Astrocyte (in vitro differentiated cells and primary cell): Measurements from ENCODE around the gene GPS2. TPM values are rescaled to one million over a fixed set of nuclear protein-coding genes. Genes with fewer than 3 reads are reported as not detected.

Experiments
- DNase-seq: peaks from one replicate; pipeline ENCODE4 v3.0.0-alpha.2; 2010; ENCODE audit warnings: low read depth
- FAIRE-seq: peaks from 2 replicates; lab custom pipeline; 2011; peaks lifted over from hg19 to GRCh38; lab: Jason Lieb, UNC
- H2AFZ ChIP-seq: 2 replicates; pipeline ENCODE4 v1.6.0; 2012; ENCODE audit warnings: low read depth, low read length, inconsistent platforms
- H3K27ac ChIP-seq: 2 replicates; pipeline ENCODE4 v1.5.1; 2011; ENCODE audit warnings: low read depth, low read length, inconsistent platforms
- H3K27me3 ChIP-seq: 2 replicates; pipeline ENCODE4 v1.6.0; 2011; ENCODE audit warnings: low read length, inconsistent platforms; ENCODE audit not compliant: insufficient read depth
- H3K36me3 ChIP-seq: 2 replicates; pipeline ENCODE4 v1.5.1; 2011; ENCODE audit warnings: low read length, inconsistent platforms; ENCODE audit not compliant: insufficient read depth
- H3K4me1 ChIP-seq: 2 replicates; pipeline ENCODE4 v1.5.1; 2011; ENCODE audit warnings: low read length, inconsistent platforms; ENCODE audit not compliant: insufficient read depth
- H3K4me2 ChIP-seq: 2 replicates; pipeline ENCODE4 v1.6.0; 2012; ENCODE audit warnings: low read length, inconsistent platforms
- H3K4me3 ChIP-seq: 2 replicates; pipeline ENCODE4 v1.5.1; 2011; ENCODE audit warnings: low read depth, mild to moderate bottlenecking, low read length, inconsistent platforms; ENCODE audit not compliant: insufficient read depth
- H3K79me2 ChIP-seq: 2 replicates; pipeline ENCODE4 v1.6.0; 2012; ENCODE audit warnings: mild to moderate bottlenecking, low read length, inconsistent platforms; ENCODE audit not compliant: insufficient read depth
- H3K9ac ChIP-seq: 2 replicates; pipeline ENCODE4 v1.6.0; 2012; ENCODE audit warnings: mild to moderate bottlenecking, low read length, inconsistent platforms
- H3K9me3 ChIP-seq: 2 replicates; pipeline ENCODE4 v1.5.1; 2012; ENCODE audit warnings: low read depth, mild to moderate bottlenecking, low read length, inconsistent platforms; ENCODE audit not compliant: insufficient read depth
- H4K20me1 ChIP-seq: 2 replicates; pipeline ENCODE4 v1.6.0; 2012; ENCODE audit warnings: low read length, inconsistent platforms; ENCODE audit not compliant: insufficient read depth
- H3K27ac Mint-ChIP-seq: one replicate; pipeline ENCODE4 v1.8.0; 2021; ENCODE audit warnings: mild to moderate bottlenecking, mixed read lengths; ENCODE audit not compliant: unreplicated experiment
- H3K27me3 Mint-ChIP-seq: one replicate; pipeline ENCODE4 v1.8.0; 2021; ENCODE audit warnings: low read depth, mixed read lengths; ENCODE audit not compliant: unreplicated experiment
- H3K36me3 Mint-ChIP-seq: one replicate; pipeline ENCODE4 v1.8.0; 2021; ENCODE audit warnings: low read depth, mixed read lengths; ENCODE audit not compliant: unreplicated experiment
- H3K4me1 Mint-ChIP-seq: one replicate; pipeline ENCODE4 v1.8.0; 2021; ENCODE audit warnings: low read depth, mixed read lengths; ENCODE audit not compliant: unreplicated experiment
- H3K4me3 Mint-ChIP-seq: one replicate; pipeline ENCODE4 v1.8.0; 2021; ENCODE audit warnings: mild to moderate bottlenecking, moderate library complexity, mixed read lengths; ENCODE audit not compliant: unreplicated experiment
- H3K9me3 Mint-ChIP-seq: one replicate; pipeline ENCODE4 v1.8.0; 2021; ENCODE audit warnings: mild to moderate bottlenecking, mixed read lengths; ENCODE audit not compliant: unreplicated experiment
- EZH2 ChIP-seq: IDR thresholded peaks from 2 replicates; pipeline ENCODE4 v1.6.1; 2012; ENCODE audit warnings: mild to moderate bottlenecking, low read length, inconsistent platforms; ENCODE audit not compliant: insufficient read depth
- total RNA-seq: library from RNA; stranded (reverse); gene quantifications from 2 replicates; pipeline ENCODE4 v1.2.1, GENCODE V29; 2021
- TF ChIP-seq, protein P1 (sequence below): IDR thresholded peaks from 2 replicates; pipeline ENCODE4 v1.5.1; 2011; ENCODE audit warnings: low read depth, mild to moderate bottlenecking, inconsistent platforms, low read length, moderate library complexity; ENCODE audit not compliant: insufficient read depth

GPS2 gene
- total RNA-seq, 1 donor from 2014 or later: 49.8 TPM

GRCh38 chr17:7308625-7309433, 6.3 kb downstream of the GPS2 start:
- Histone ChIP-seq H3K4me3 (peak overlapping the region; percentile 87), H4K20me1 (peaks cover 55% of the 10 kb centered on the region), H3K4me1 (peaks cover 25% of the 10 kb centered on the region), H3K79me2 (peaks cover 60% of the 10 kb centered on the region), H3K36me3 (peaks cover 43% of the 10 kb centered on the region), H3K4me2 (peak overlapping the region; percentile 89), H3K27ac (peak overlapping the region; percentile 90), H3K27me3 (no peaks in the 10 kb centered on the region), H3K9ac (peak overlapping the region; percentile 98), H2AFZ (no peak overlapping the region), H3K9me3 (no peaks in the 10 kb centered on the region)
- Mint-ChIP-seq H3K27me3 (no peaks in the 10 kb centered on the region), H3K4me3 (peak overlapping the region; percentile 97), H3K36me3 (peaks cover 22% of the 10 kb centered on the region), H3K9me3 (no peaks in the 10 kb centered on the region), H3K27ac (peak overlapping the region; percentile 97), H3K4me1 (peaks cover 40% of the 10 kb centered on the region)
- TF ChIP-seq, protein P1, sequence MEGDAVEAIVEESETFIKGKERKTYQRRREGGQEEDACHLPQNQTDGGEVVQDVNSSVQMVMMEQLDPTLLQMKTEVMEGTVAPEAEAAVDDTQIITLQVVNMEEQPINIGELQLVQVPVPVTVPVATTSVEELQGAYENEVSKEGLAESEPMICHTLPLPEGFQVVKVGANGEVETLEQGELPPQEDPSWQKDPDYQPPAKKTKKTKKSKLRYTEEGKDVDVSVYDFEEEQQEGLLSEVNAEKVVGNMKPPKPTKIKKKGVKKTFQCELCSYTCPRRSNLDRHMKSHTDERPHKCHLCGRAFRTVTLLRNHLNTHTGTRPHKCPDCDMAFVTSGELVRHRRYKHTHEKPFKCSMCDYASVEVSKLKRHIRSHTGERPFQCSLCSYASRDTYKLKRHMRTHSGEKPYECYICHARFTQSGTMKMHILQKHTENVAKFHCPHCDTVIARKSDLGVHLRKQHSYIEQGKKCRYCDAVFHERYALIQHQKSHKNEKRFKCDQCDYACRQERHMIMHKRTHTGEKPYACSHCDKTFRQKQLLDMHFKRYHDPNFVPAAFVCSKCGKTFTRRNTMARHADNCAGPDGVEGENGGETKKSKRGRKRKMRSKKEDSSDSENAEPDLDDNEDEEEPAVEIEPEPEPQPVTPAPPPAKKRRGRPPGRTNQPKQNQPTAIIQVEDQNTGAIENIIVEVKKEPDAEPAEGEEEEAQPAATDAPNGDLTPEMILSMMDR: no peak
- TF ChIP-seq EZH2: no peak
- FAIRE-seq (no peak), DNase-seq (peak; percentile 66)

DNA sequence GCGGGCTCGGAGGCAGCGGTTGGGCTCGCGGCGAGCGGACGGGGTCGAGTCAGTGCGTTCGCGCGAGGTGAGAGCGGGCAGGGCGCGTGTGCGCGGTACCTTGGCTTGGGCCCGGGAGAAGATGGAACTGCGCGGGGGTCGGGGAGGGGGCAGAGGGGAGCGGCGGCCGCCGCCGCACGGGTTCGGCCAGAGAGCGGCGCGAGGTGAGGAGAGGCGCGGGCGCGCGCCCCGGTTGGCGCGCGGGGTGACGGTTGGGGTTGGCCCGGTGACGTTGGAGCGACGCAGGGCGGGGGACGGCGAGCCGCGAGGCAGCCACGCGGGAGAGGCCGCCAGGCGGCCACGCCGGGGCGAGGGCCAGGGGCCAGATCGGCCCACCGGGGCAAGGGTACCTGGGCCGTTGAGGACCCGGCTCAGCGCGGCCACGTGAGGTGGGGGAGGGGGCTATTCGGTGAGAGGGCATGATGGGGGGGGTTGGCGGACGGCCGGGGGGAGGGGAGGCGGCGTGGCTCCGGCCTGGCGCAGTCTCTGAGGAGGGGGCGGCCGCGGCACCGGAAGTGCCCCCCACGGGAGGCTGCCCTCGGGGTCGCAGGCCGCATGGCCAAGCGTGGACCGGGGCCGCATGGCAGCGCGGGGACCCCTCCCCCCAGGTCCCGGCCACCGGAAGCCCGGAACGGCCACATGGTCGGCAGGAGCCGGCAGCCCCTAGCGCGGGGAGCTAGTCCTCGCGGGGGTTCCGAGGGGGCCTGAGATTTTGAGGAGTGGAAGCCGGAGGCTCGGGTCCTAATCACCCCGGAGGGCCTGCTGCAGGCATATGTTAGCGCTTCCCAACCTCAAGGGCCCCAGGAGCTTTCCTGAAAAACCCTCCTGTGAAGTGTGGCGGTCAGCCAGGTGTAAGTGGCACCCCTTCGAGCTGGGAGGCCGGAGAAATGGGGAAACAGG, 7.2 kb downstream of the GPS2 start:
- no peak overlapping the region for H2AFZ ChIP-seq
- DNase-seq: no peak

More for the DNA sequence above, 7.2 kb downstream of the GPS2 start:
- Histone ChIP-seq H3K36me3 (peaks cover 35% of the 10 kb centered on the region), H3K4me3 (peak overlapping the region; percentile 87), H4K20me1 (peaks cover 47% of the 10 kb centered on the region), H3K9ac (peak overlapping the region; percentile 98), H3K27ac (peak overlapping the region; percentile 90), H3K27me3 (no peaks in the 10 kb centered on the region), H3K9me3 (no peaks in the 10 kb centered on the region), H3K4me1 (peaks cover 20% of the 10 kb centered on the region), H3K4me2 (peak overlapping the region; percentile 89), H3K79me2 (peaks cover 51% of the 10 kb centered on the region)
- H3K27me3 Mint-ChIP-seq: no peaks in the 10 kb centered on the region
- H3K9me3 Mint-ChIP-seq: no peaks in the 10 kb centered on the region
- peak overlapping the region; percentile 97 for H3K4me3 Mint-ChIP-seq
- H3K4me1 Mint-ChIP-seq: peaks cover 32% of the 10 kb centered on the region
- no peak for FAIRE-seq
- TF ChIP-seq, protein P1: no peak
- TF ChIP-seq EZH2: no peak
- peaks cover 19% of the 10 kb centered on the region for H3K36me3 Mint-ChIP-seq
- H3K27ac Mint-ChIP-seq: peak overlapping the region; percentile 97
